Cortex of kidney (tissue), 1 donor: ENCODE measurements around the gene AHR.

Source experiments
- DNase-seq: peaks from one replicate; lab custom pipeline; 2025; lab: John Stamatoyannopoulos, UW

AHR gene

DNA sequence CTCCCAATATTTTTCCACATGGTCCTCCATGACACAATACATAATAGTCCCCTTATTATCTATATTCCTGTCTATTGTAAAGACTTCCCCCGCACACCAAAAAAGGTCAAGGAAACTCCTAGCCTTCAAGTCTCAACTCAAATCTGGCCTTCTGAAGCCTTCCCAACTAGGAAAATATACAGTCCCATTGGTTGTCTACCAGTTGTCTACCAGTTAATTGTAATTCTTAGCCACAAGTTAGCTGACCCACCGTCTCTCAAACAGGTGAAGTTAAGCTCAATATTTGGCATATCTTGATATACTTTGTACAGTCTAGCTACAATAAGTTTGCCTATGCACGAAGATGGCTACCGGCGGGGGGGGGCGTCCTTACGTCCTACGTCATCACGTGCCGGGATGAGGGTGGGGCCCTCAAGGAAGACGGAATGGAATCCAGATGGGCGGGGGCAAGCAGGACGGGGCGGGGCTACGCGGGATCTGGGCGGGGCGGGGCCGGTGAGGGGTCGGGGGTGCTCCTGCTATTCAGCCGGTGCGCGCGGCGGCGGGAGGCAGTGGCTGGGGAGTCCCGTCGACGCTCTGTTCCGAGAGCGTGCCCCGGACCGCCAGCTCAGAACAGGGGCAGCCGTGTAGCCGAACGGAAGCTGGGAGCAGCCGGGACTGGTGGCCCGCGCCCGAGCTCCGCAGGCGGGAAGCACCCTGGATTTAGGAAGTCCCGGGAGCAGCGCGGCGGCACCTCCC is at the start of gene AHR:
AHR (plus strand) TSS at position 551 of the 738 bp plus-strand sequence. CDS start 613 bp downstream, outside the sequence.
- DNase-seq, result no peak

GRCh38 chr7:17253885-17254284 is 44.6 kb upstream of the AHR start:
- no peak for DNase-seq

DNA sequence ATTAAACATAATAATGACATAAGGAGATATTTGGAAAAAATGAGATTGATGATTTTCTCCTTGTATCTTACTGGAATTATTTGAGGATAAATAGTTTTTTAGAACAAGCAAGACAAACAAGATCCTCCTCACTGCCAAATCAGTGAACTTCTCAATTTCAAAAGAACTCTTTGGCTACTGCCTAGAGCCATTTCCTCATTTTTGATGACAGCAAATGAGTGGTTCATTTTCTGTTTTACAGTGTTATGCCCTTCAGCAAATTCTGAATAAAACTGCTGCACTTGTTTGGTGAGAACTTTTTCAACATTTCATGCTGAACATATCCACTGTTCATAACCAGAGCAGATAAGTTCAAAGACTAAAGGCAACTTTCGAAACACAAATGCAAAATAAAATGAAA is 42.5 kb upstream of the AHR start:
- no peak for DNase-seq

DNA sequence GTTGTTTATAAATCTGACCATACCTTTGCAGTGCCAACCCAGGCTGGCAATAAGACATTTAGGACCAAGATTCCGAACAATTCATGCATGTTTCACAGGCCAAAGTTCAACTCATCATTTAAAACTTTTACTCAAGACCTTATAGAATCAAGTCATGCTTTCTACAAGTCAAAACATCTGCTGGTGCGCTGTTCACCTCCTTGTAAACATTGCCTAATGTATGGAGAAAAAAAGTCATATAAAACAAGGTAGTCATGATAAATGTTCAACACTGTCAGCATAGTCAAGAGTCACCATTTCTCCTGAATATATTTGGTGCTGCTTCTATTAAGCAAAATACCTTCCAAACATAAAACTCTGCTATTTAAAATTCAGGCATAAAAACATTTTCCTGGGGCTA is 42.1 kb upstream of the AHR start:
- no peak for DNase-seq

DNA sequence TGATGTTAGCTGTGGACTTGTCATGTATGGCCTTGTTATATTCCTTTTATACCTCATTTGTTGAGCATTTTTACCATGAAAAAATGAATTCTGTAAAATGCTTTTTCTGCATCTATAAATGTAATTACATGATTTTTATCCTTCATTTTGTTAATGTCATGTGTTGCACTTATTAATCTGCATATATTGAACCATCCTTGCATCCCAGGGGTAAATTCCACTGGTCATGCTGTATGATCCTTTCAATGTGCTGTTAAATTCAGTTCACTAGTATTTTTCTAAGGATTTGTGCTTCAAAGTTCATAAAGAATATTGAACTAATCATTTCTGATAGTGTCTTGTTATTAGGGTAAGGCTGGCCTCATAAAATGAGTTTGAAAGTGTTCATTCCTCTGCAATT is 31.9 kb upstream of the AHR start:
- DNase-seq, result no peak

DNA sequence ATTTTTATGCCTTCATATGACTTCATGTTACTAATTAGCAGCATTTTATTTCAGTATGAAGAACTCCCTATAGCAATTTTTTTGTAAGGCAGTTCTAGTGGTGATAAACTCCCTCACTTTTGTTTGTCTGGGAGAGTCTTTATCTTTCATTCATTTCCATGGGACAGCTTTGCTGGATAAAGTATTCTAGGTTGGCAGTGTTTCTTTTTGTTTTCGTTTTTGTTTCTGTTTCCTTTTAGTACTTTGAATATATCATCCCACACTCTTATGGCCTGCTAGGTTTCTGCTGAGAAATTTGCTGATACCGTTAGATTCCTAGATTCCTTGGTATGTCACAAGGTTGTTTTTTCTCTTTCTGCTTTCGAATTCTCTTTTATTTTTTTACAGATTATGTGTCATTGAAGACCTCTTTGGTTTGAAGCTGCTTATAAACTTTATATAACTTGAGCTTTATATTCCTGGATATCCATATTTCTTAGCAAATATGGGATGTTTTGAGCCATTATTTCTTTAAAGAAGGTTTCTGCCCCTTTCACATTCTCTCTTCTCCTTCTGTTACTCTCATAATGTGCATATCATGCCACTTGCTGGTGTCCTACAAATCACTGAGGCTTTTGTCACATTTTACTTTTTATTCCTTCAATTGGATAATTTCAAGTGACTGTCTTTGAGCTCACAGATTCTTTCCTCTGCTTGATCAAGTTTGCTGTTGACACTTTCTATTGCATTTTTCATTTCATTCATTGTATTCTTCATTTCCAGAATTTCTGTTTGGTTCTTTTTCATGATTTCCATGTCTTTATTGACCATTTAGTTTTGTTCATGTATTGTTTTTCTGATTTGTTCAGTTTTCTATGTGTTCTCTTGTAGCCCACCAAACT is 28.9 kb upstream of the AHR start:
- DNase-seq, result no peak

DNA sequence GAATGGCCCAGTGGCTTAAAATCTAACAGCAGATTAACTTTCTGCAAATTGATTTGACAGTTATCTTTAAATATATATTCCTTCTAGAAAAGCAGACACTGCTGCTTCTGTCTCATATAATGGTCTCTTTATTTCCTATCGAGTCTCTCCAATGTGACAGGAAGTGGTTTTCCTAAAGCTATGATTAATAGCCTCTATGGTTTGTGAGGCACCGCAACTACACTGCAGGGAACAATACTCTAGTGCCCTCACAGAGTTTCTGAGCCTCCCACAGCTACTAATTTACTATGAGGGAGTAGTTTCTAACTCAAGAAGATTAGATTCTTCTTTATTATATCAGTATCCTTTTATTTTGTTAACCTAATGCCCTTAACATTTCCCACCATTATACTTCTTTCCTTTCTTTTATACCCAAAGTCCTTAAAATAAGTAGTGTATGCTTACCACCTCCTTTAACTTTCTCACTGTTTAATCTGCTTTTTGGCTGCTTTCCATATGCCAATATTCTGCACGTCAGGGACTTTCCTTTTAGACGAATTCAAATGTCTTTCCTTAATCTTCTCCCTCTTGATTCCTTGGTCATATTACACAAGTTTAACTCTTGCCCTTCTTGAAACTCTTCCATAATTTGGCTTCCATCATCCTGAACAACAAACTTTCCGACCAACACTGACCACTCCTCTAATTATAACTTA is 23.8 kb upstream of the AHR start:
- no peak for DNase-seq

DNA sequence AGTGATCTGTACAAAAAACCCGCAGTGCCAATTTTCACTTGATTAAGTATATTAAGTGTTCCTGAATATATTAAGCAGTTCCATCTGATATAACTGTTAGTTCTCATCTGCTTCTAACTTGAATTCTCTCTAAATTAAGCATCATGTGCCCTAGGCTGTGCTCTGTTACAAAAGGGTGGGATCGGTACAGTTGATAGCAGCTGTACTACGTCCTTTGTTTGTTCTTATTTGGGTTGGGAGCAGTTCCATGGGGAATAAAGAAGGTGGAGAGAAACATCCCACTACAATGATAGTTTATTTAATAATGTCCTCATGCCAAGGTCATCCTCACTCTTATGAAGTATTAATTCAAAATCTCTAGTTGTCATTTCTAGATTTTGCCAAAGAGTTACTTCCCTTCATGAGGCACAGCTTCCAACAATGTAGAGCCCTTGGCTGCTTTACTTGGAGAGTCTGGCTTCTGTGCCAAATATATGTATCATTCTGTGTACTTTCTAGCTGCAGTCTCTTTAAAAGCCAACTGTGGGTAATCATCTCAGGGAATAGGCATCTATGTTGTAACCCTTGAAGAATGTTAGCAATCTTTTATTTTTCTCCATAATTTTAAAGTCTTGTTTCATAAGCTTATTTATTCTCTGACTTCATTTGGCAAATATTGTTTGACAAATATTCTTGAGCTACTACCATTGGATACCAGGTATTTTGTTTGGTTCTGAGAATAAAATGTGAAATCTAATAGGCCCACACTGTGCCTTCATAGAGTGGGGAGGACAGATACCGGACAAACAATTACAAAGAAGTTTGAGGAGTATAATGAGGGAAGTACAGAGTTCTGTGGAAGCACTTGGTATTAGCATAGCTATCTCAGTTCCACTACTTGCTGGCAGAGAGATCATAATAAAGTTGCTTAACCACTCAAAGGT is 22.4 kb upstream of the AHR start:
- no peak for DNase-seq

GRCh38 chr7:17279061-17279460 is 19.4 kb upstream of the AHR start:
- DNase-seq, result no peak

DNA sequence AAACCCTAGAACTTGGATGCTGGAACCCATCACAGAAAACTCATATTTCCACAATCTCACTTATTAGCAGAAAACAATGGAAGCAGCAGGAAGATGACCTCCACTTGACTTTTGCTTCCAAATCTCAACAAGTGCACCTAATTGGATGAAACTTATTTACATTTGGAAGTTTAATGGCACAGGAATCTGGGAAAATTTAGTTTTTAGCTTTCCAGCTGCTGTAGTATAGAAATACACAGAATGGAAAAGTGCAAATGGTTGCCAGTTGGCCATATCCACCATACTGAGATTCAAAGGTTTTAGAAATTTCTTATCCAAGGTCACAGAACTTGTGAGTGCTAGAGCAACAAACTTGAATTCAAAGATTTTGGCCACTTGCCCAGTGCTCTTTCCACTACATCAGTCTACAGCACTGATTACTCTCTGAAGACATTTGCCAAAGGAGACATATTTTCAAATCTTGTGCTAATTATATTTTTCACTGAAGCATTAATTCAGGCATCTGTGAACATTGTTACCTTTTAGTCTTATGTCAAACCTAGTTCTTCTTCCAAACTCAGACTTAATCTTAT is 9.3 kb upstream of the AHR start:
- DNase-seq, result no peak

- DNase-seq, result no peak
Measured at GRCh38 chr7:17292843-17293242, 5.6 kb upstream of the AHR start.

- DNase-seq, result no peak
Measured at GRCh38 chr7:17293481-17293880, 5.0 kb upstream of the AHR start.

- no peak for DNase-seq
Measured at GRCh38 chr7:17297243-17297642, 1.2 kb upstream of the AHR start.

GRCh38 chr7:17298840-17299482 is 509 bp downstream of the AHR start:
- DNase-seq, result no peak

DNA sequence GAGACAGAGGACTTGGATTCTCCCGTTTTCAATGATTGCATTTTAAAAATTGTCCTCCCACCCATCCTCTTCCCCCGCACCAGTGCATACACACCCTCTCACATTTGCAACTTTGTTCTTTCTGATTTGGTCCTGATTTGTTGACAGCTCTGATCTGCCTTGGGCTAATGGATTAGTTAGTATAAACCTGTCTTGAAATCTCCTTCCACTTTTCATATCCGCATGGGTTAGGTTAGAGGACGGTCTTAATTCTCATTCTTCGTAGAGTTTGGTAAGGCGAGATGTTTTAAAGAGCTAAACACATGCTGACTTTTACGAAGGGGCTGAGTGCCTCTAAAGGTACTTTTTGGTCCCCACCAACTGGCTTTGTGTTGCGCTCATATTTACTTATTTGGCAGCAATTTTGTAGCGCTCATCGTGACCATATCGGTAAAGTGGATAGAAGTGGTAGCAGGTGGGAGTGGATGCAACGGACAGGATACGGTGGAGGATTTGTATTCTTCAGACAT is 1.1 kb downstream of the AHR start:
- no peak for DNase-seq

DNA sequence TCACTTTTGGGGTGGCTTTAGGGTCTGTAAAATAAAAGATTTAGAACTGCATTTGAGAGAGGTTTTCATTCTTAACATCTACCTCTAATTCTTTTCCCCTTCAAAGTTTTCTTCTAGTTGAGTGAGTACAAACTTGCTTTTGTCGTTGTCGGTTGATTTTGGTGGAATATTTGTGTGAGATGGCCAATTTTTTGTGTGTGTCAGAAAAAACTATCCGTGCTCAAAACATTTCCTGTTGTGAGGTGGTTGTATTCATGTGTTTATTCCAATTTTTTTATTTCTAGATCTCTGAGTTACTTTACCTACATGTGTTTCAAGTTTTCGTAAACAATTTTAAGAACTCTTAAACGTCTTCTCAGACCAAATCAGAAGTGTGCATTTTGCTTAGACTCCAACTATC is 1.6 kb downstream of the AHR start:
- no peak for DNase-seq

DNA sequence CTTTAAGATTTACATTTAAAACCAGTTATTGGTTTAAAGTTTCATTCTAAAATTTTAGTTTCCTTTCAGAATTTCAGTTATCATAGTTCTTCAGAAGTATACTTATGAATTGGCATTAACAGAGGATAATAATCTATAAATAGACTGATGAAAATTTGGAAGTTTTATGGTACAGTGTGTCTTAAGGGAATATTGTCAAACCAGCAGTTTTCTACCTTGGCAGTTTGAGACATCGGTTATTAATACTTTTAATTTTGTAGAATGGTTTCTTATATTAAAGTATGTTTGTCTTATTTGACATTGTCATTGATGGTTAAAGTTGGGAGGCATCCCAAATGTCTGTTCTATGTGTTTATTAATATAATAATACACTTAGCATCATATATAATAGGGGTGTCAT is 2.0 kb downstream of the AHR start:
- no peak for DNase-seq

- DNase-seq, result no peak
Measured at GRCh38 chr7:17301471-17302456, 3.3 kb downstream of the AHR start.

DNA sequence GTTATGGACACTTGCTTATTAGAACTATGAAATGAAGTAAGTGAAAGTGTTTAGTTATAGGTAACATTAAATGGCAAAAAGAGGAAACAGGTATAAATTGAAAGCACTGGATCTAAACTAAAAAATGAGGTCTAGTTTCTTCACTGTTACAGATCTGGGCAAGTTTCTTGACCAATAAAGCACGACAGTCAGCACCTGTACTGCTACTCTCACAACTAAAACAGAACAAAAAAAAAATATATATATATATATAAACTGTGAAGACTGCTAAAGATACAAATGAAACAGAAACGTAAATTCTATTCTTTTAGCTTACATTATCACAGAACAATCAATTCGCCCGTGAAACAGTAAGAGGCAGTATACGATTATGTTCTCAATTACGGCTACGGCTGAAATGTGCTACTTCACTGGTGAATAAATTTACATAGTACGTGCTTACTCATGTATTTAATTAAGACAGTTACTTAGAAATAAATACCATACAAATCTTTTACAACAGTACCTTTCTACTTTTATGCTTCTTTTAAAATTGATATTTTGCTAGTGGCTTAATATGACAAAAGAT is 4.2 kb downstream of the AHR start:
- DNase-seq, result no peak
